Measurements from ENCODE around the gene TUBGCP6.

TUBGCP6 gene

DNA sequence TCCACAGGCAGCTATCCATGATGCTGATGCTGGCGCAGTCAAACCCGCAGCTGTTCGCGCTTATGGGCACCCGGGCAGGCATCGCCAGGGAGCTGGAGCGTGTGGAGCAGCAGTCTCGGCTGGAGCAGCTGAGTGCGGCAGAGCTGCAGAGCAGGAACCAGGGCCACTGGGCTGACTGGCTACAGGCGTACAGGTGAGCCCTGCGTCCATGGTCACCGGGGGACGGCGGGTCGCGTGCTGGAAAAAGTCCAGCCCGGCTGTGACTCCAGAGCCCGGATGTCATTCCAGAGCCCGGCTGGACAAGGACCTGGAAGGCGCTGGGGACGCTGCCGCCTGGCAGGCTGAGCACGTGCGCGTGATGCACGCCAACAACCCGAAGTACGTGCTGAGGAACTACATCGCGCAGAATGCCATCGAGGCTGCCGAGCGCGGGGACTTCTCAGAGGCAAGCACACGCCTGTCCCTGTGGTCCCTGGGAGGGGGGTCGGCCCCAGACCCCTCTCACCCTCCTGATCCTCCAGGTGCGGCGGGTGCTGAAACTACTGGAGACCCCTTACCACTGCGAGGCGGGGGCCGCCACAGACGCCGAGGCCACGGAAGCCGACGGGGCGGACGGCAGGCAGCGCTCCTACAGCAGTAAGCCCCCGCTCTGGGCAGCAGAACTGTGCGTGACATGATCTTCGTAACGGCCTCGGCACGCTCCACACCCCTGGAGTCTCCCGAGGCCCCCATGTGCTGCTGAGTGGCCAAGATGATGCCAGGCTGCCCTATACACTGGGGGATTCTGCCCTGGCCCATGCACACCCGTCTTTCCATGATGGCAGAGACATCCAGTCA lies 27.9 kb downstream of the TUBGCP6 start:
- H3K9me3 ChIP-seq (ENCODE audit: severe bottlenecking), result no peaks in the 10 kb centered on the region
- H3K36me3 ChIP-seq (ENCODE audit: low read depth), result peaks cover 65% of the 10 kb centered on the region
- H3K27me3 ChIP-seq (ENCODE audit: insufficient read depth, poor library complexity, severe bottlenecking), result no peaks in the 10 kb centered on the region
- no peak overlapping the region for H3K4me3 ChIP-seq (ENCODE audit: severe bottlenecking)
- TF ChIP-seq CTCF (IDR thresholded peaks at IDR 0.05; ENCODE audit: poor library complexity, severe bottlenecking), result no peak
- ATAC-seq (ENCODE audit: low read depth) (no peak), DNase-seq (ENCODE audit: low spot score) (no peak)
- no peak overlapping the region for H3K27ac ChIP-seq (ENCODE audit: poor library complexity, severe bottlenecking)
- H3K4me1 ChIP-seq (ENCODE audit: insufficient read depth, poor library complexity, severe bottlenecking), result no peaks in the 10 kb centered on the region

DNA sequence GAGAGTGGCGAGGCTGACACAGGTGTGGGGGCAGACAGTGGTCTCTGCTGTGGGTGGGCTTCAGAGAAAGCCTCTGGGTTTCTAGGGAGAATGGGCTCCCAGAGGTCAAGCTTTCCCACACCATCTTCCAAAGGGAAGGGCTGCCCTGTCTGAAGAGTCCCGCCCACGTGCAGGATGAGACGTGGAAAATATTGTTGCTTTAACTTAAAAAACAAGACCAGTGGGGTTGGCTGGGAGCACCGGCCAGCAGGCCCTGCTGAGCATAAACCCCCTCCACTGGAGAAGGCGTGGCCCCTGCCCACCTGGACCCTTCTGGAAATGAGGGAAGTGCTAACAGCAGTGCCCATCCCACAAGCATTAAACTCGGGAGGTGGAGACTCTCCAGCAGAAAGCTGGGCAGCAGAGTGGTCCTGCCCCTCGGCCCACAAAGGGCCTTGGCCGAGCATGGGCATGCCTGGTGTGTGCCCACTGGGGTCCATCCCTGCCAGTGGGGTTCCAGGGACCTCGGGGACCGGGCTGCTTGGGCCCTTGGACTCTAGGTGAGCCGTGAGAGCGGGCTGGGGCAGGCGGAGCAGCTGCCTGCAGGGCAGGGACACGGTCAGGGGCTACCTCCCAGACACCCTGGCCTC lies 28.7 kb downstream of the TUBGCP6 start:
- no peak overlapping the region for H3K4me3 ChIP-seq (ENCODE audit: severe bottlenecking)
- H3K27ac ChIP-seq (ENCODE audit: poor library complexity, severe bottlenecking), result no peak overlapping the region
- DNase-seq (ENCODE audit: low spot score), result no peak
- H3K4me1 ChIP-seq (ENCODE audit: insufficient read depth, poor library complexity, severe bottlenecking), result no peaks in the 10 kb centered on the region
- TF ChIP-seq CTCF (IDR thresholded peaks at IDR 0.05; ENCODE audit: poor library complexity, severe bottlenecking), result no peak
- H3K9me3 ChIP-seq (ENCODE audit: severe bottlenecking), result no peaks in the 10 kb centered on the region
- no peaks in the 10 kb centered on the region for H3K27me3 ChIP-seq (ENCODE audit: insufficient read depth, poor library complexity, severe bottlenecking)
- H3K36me3 ChIP-seq (ENCODE audit: low read depth), result peaks cover 66% of the 10 kb centered on the region
- no peak for ATAC-seq (ENCODE audit: low read depth)

GRCh38 chr22:50215297-50216054 lies 29.3 kb downstream of the TUBGCP6 start:
- DNase-seq (ENCODE audit: low spot score), result no peak
- no peaks in the 10 kb centered on the region for H3K27me3 ChIP-seq (ENCODE audit: insufficient read depth, poor library complexity, severe bottlenecking)
- no peak overlapping the region for H3K27ac ChIP-seq (ENCODE audit: poor library complexity, severe bottlenecking)
- no peak for ATAC-seq (ENCODE audit: low read depth)
- no peak overlapping the region for H3K4me3 ChIP-seq (ENCODE audit: severe bottlenecking)
- peaks cover 70% of the 10 kb centered on the region for H3K36me3 ChIP-seq (ENCODE audit: low read depth)
- TF ChIP-seq CTCF (IDR thresholded peaks at IDR 0.05; ENCODE audit: poor library complexity, severe bottlenecking), result no peak
- no peaks in the 10 kb centered on the region for H3K9me3 ChIP-seq (ENCODE audit: severe bottlenecking)
- H3K4me1 ChIP-seq (ENCODE audit: insufficient read depth, poor library complexity, severe bottlenecking), result no peaks in the 10 kb centered on the region

GRCh38 chr22:50213263-50213662 lies 31.6 kb downstream of the TUBGCP6 start:
- no peaks in the 10 kb centered on the region for H3K27me3 ChIP-seq (ENCODE audit: insufficient read depth, poor library complexity, severe bottlenecking)
- peaks cover 83% of the 10 kb centered on the region for H3K36me3 ChIP-seq (ENCODE audit: low read depth)
- no peak overlapping the region for H3K27ac ChIP-seq (ENCODE audit: poor library complexity, severe bottlenecking)
- H3K9me3 ChIP-seq (ENCODE audit: severe bottlenecking), result no peaks in the 10 kb centered on the region
- ATAC-seq (ENCODE audit: low read depth), result no peak
- DNase-seq (ENCODE audit: low spot score), result no peak
- no peaks in the 10 kb centered on the region for H3K4me1 ChIP-seq (ENCODE audit: insufficient read depth, poor library complexity, severe bottlenecking)
- TF ChIP-seq CTCF (IDR thresholded peaks at IDR 0.05; ENCODE audit: poor library complexity, severe bottlenecking), result no peak
- H3K4me3 ChIP-seq (ENCODE audit: severe bottlenecking), result no peak overlapping the region

Data from RWPE2 (cell line).